Measurements from ENCODE around the gene PRXL2A.

GRCh38 chr10:80407812-80408241 is 524 bp upstream of the PRXL2A start:
- TF ChIP-seq POU6F1 (CRISPR knock-in tag; IDR thresholded peaks at IDR 0.05; ENCODE audit: borderline replicate concordance, low read depth) (no peak), ZFP30 (CRISPR knock-in tag; IDR thresholded peaks at IDR 0.05) (no peak), BACH2 (CRISPR knock-in tag; IDR thresholded peaks at IDR 0.05; ENCODE audit: borderline replicate concordance) (no peak), CSDC2 (CRISPR knock-in tag; IDR thresholded peaks at IDR 0.05) (no peak), ARNTL (CRISPR knock-in tag; IDR thresholded peaks at IDR 0.05; ENCODE audit: borderline replicate concordance, low read depth) (no peak), TCF4 (CRISPR knock-in tag; IDR thresholded peaks at IDR 0.05; ENCODE audit: borderline replicate concordance) (no peak), SNAI2 (CRISPR knock-in tag; IDR thresholded peaks at IDR 0.05) (no peak)
